ENCODE results near the gene PLCB1. TPM values are rescaled to one million over a fixed set of nuclear protein-coding genes. Genes with fewer than 3 reads are reported as not detected.

The PLCB1 gene
- total and polyA plus RNA-seq, 2 of the 4 experiments (the other 2 are of a cell fraction), result 5.6 to 16.1 TPM

GRCh38 chr20:8700756-8701155 lies 568.7 kb downstream of the PLCB1 start:
- TF ChIP-seq BHLHE40 (IDR thresholded peaks at IDR 0.05; ENCODE audit: low read depth, low read length) (no peak), MXI1 (IDR thresholded peaks at IDR 0.05; ENCODE audit: borderline replicate concordance, low read depth, low read length) (no peak), MAFK (IDR thresholded peaks at IDR 0.05; ENCODE audit: low read depth, low read length) (no peak), RCOR1 (IDR thresholded peaks at IDR 0.05; ENCODE audit: insufficient replicate concordance, low read length) (no peak), CEBPB (IDR thresholded peaks at IDR 0.05; ENCODE audit: low read depth, low read length) (no peak)
- TF ChIP-seq, protein P1, sequence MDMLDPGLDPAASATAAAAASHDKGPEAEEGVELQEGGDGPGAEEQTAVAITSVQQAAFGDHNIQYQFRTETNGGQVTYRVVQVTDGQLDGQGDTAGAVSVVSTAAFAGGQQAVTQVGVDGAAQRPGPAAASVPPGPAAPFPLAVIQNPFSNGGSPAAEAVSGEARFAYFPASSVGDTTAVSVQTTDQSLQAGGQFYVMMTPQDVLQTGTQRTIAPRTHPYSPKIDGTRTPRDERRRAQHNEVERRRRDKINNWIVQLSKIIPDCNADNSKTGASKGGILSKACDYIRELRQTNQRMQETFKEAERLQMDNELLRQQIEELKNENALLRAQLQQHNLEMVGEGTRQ (IDR thresholded peaks at IDR 0.05; ENCODE audit: low read depth, low read length), result no peak
- TF ChIP-seq, protein P2, sequence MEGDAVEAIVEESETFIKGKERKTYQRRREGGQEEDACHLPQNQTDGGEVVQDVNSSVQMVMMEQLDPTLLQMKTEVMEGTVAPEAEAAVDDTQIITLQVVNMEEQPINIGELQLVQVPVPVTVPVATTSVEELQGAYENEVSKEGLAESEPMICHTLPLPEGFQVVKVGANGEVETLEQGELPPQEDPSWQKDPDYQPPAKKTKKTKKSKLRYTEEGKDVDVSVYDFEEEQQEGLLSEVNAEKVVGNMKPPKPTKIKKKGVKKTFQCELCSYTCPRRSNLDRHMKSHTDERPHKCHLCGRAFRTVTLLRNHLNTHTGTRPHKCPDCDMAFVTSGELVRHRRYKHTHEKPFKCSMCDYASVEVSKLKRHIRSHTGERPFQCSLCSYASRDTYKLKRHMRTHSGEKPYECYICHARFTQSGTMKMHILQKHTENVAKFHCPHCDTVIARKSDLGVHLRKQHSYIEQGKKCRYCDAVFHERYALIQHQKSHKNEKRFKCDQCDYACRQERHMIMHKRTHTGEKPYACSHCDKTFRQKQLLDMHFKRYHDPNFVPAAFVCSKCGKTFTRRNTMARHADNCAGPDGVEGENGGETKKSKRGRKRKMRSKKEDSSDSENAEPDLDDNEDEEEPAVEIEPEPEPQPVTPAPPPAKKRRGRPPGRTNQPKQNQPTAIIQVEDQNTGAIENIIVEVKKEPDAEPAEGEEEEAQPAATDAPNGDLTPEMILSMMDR (conservative IDR thresholded peaks at IDR 0.05; ENCODE audit: low read depth, low read length), result no peak
- in situ Hi-C loops (cut with MboI; ENCODE audit: low sequenced_read_pairs), result loop anchor here (25.0 kb wide), 1 partner anchor 288 kb away; no protein-coding TSS in a partner anchor
- Histone ChIP-seq H3K4ac (ENCODE audit: low read depth, low read length) (no peak overlapping the region), H3K9me1 (ENCODE audit: insufficient read depth, low read length) (no peaks in the 10 kb centered on the region), H2BK120ac (ENCODE audit: low read depth, low read length) (no peak overlapping the region), H3K14ac (replicated peaks; ENCODE audit: low read depth, low read length) (no peak overlapping the region), H3K4me2 (ENCODE audit: low read depth, low read length) (no peak overlapping the region), H3K4me3 (ENCODE audit: insufficient read depth, low read depth, low read length) (no peak overlapping the region), H2AFZ (replicated peaks; ENCODE audit: low read length, poor library complexity) (no peak overlapping the region), H4K5ac (ENCODE audit: low read depth, low read length) (no peak overlapping the region), H2BK15ac (ENCODE audit: low read depth, low read length) (no peak overlapping the region), H3K18ac (ENCODE audit: low read depth, low read length) (no peak overlapping the region), H3K9ac (ENCODE audit: low read depth, low read length) (no peak overlapping the region), H4K91ac (ENCODE audit: insufficient read depth, low read depth, low read length) (no peak overlapping the region), H2BK20ac (ENCODE audit: low read depth, low read length) (no peak overlapping the region), H3K27me3 (ENCODE audit: control insufficient read depth, insufficient read depth, low read length) (no peaks in the 10 kb centered on the region), H3K27ac (ENCODE audit: insufficient read depth, low read length) (no peak overlapping the region), H3K4me1 (ENCODE audit: control insufficient read depth, insufficient read depth, low read length) (peaks cover 3% of the 10 kb centered on the region), H3K79me1 (ENCODE audit: low read depth in 1 of 2, low read length in 2 of 2) (no peaks in the 10 kb centered on the region), H2AK5ac (ENCODE audit: low read depth, low read length) (no peak overlapping the region), H2AK9ac (replicated peaks; ENCODE audit: low read depth, low read length, poor library complexity) (no peak overlapping the region), H3K56ac (ENCODE audit: extremely low read depth, insufficient read depth, low read length) (no peak overlapping the region), H3K36me3 (ENCODE audit: control insufficient read depth, insufficient read depth, low read length) (no peaks in the 10 kb centered on the region), H3K9me3 (ENCODE audit: control insufficient read depth, insufficient read depth, low read length) (no peaks in the 10 kb centered on the region), H4K20me1 (ENCODE audit: insufficient read depth, low read length) (no peaks in the 10 kb centered on the region), H2BK5ac (ENCODE audit: low read depth, low read length, poor library complexity, severe bottlenecking) (no peak overlapping the region), H4K8ac (ENCODE audit: low read depth in 2 of 2, low read length in 2 of 2) (no peak overlapping the region), H3K23ac (ENCODE audit: low read depth, low read length) (no peak overlapping the region)
- dilution Hi-C loops (cut with HindIII; ENCODE audit: low sequenced_read_pairs, unreplicated experiment), result no loop called here
- POLR2A ChIA-PET (ENCODE audit: unreplicated experiment), result no interaction called here
- ATAC-seq (ENCODE audit: low read depth) (no peak), DNase-seq (no peak)
- BruUV-seq (replicated peaks), result no TSS peak
- intact Hi-C loops (cut with micrococcal nuclease), result no loop called here
- CTCF ChIA-PET, result no interaction called here
- WGBS, 2 experiments (ENCODE audit: extremely low coverage in 2 of 2, insufficient read length in 1 of 2), result no CpG with 5 or more reads among the region's 2 CpGs
